Endothelial cell of umbilical vein (primary cell): ENCODE data around the gene CEP57L1. TPM values are rescaled to one million over a fixed set of nuclear protein-coding genes. Genes with fewer than 3 reads are reported as not detected.

Source experiments
- BruUV-seq: library from RNA; stranded (reverse); fragments of 400-500 nt; replicated peaks from 2 replicates; lab custom pipeline; 2021; lab: Mats Ljungman, UMichigan
- CTCF ChIA-PET: fragments of 300-600, 350-600 bp; sonication (Branson Sonifier 250); formaldehyde crosslinking; loops from one replicate; lab custom pipeline; 2021; ENCODE audit warnings: antibody characterized with exemption, inconsistent platforms; lab: Charles Lee
- POLR2A ChIA-PET: fragments of 300-600, 350-600 bp; sonication (Branson Sonifier 250); formaldehyde crosslinking; loops from one replicate; lab custom pipeline; 2021; ENCODE audit warnings: antibody characterized with exemption, inconsistent platforms; lab: Charles Lee
- DNase-seq: peaks from one replicate; pipeline ENCODE4 v3.0.0-alpha.2; 2011; ENCODE audit warnings: low read depth, low spot score
- FAIRE-seq: peaks from 2 replicates; lab custom pipeline; 2011; peaks lifted over from hg19 to GRCh38; lab: Jason Lieb, UNC
- H2AFZ ChIP-seq: 2 replicates; pipeline ENCODE4 v1.6.0; 2012; ENCODE audit warnings: low read depth, low read length, control low read depth, inconsistent platforms
- H3K27ac ChIP-seq: 2 replicates; pipeline ENCODE4 v1.5.1; 2011; ENCODE audit warnings: low read depth, mild to moderate bottlenecking, control low read depth, low read length, moderate library complexity; ENCODE audit not compliant: insufficient read depth
- H3K27me3 ChIP-seq, 2 experiments: 2 replicates each; pipeline versions ENCODE4 v1.6.0 to v1.6.1; 2011; ENCODE audit warnings: low read length in 2 of 2, mixed read lengths in 1 of 2; ENCODE audit not compliant: control insufficient read depth in 2 of 2, insufficient read depth in 2 of 2
- H3K36me3 ChIP-seq, 2 experiments: 2 replicates in 1 of 2; 3 replicates in 1 of 2; pipeline ENCODE4 v1.5.1; 2011; ENCODE audit warnings: low read length in 2 of 2, mild to moderate bottlenecking in 1 of 2, moderate library complexity in 1 of 2; ENCODE audit not compliant: control insufficient read depth in 2 of 2, insufficient read depth in 2 of 2; ENCODE audit errors: extremely low read depth in 1 of 2
- H3K4me1 ChIP-seq: 3 replicates; pipeline ENCODE4 v1.5.1; 2011; ENCODE audit warnings: mild to moderate bottlenecking, low read length; ENCODE audit not compliant: control insufficient read depth, insufficient read depth; ENCODE audit errors: extremely low read depth
- H3K4me2 ChIP-seq: 2 replicates; pipeline ENCODE4 v1.6.1; 2011; ENCODE audit warnings: low read length, control low read depth, mixed read lengths; ENCODE audit not compliant: insufficient read depth
- H3K4me3 ChIP-seq, 3 experiments: fragments of 200-600 bp in 1 of 3; sonication (generic), shearing (Covaris generic) in 1 of 3; replicated peaks in 1 of 3; 2 replicates each; pipeline ENCODE4 v1.5.1; 2011 to 2016; ENCODE audit warnings: control low read depth in 3 of 3, low read length in 3 of 3, mild to moderate bottlenecking in 2 of 3, inconsistent platforms in 1 of 3, low read depth in 1 of 3, moderate library complexity in 1 of 3; ENCODE audit not compliant: insufficient read depth in 1 of 3
- H3K79me2 ChIP-seq: 2 replicates; pipeline ENCODE4 v1.6.0; 2012; ENCODE audit warnings: low read length, inconsistent platforms; ENCODE audit not compliant: control insufficient read depth, insufficient read depth
- H3K9ac ChIP-seq: replicated peaks from 2 replicates; pipeline ENCODE3; 2011; ENCODE audit warnings: low read length, control low read depth; ENCODE audit not compliant: insufficient read depth; ENCODE audit errors: extremely low read depth
- H3K9me1 ChIP-seq: replicated peaks from 3 replicates; pipeline ENCODE4 v1.6.0; 2011; ENCODE audit warnings: mild to moderate bottlenecking, low read length; ENCODE audit not compliant: control insufficient read depth, insufficient read depth; ENCODE audit errors: extremely low read depth
- H3K9me3 ChIP-seq: replicated peaks from 2 replicates; pipeline ENCODE4 v1.5.1; 2012; ENCODE audit warnings: low read length, inconsistent platforms; ENCODE audit not compliant: control insufficient read depth, insufficient read depth
- H4K20me1 ChIP-seq: replicated peaks from 2 replicates; pipeline ENCODE3; 2011; ENCODE audit warnings: mild to moderate bottlenecking, low read length; ENCODE audit not compliant: control insufficient read depth, insufficient read depth; ENCODE audit errors: extremely low read depth
- EZH2 ChIP-seq: IDR thresholded peaks from 2 replicates; pipeline ENCODE4 v1.6.1; 2012; ENCODE audit warnings: borderline replicate concordance, low read depth, mild to moderate bottlenecking, moderate library complexity, low read length, inconsistent platforms; ENCODE audit not compliant: severe bottlenecking
- FOS ChIP-seq: IDR thresholded peaks from 2 replicates; pipeline ENCODE4 v1.6.1; 2011; ENCODE audit warnings: mild to moderate bottlenecking, low read length, moderate library complexity, borderline replicate concordance; ENCODE audit not compliant: insufficient read depth
- GATA2 ChIP-seq: IDR thresholded peaks from 2 replicates; pipeline ENCODE4 v1.7.0; 2011; ENCODE audit warnings: low read depth, mild to moderate bottlenecking, moderate library complexity, mixed read lengths, low read length; ENCODE audit not compliant: insufficient read length, insufficient read depth
- JUN ChIP-seq: IDR thresholded peaks from 2 replicates; pipeline ENCODE4 v1.6.1; 2011; ENCODE audit warnings: borderline replicate concordance, low read depth; ENCODE audit not compliant: insufficient read length, insufficient read depth
- MYC ChIP-seq: IDR thresholded peaks from one replicate; pipeline ENCODE4 v1.6.1; 2011; ENCODE audit warnings: mild to moderate bottlenecking, low read depth, low read length
- POLR2A ChIP-seq: IDR thresholded peaks from 2 replicates; pipeline ENCODE4 v1.6.1; 2012; ENCODE audit warnings: low read depth, mild to moderate bottlenecking, control low read depth, low read length
- POLR2AphosphoS5 ChIP-seq: IDR thresholded peaks from 2 replicates; pipeline ENCODE4 v1.6.1; 2012; ENCODE audit warnings: low read depth, mild to moderate bottlenecking, control low read depth, low read length, moderate library complexity; ENCODE audit not compliant: insufficient read depth
- dilution Hi-C: fragments of 300-500 bp; cut with MboI; formaldehyde crosslinking; loops from one replicate; pipeline ENCODE4 v1.15.0; 2019; ENCODE audit warnings: low sequenced_read_pairs; ENCODE audit not compliant: extremely low pct_ligation_motif_present
- intact Hi-C: fragments of 100-400 bp; cut with micrococcal nuclease; formaldehyde crosslinking; loops from one replicate; pipeline ENCODE4 v1.10.0; 2022
- polyA plus RNA-seq, 4 experiments: library from polyadenylated mRNA; depleted of rRNA in 3 of 4; stranded (reverse) in 3 of 4; unstranded in 1 of 4; fragments of >200 nt; gene quantifications; 2 replicates each; pipeline versions ENCODE4 v1.2.1 to v1.2.3, GENCODE V29; 2011 to 2012; ENCODE audit warnings: missing spikeins in 1 of 4
- total RNA-seq: library from RNA; stranded (reverse); gene quantifications from 2 replicates; pipeline ENCODE4 v1.2.3, GENCODE V29; 2021
- TF ChIP-seq, protein P1 (sequence below), 2 donors: IDR thresholded peaks; 1 replicate in 1 of 2; 2 replicates in 1 of 2; pipeline ENCODE4 v1.5.1; 2011; ENCODE audit warnings: low read length in 2 of 2, mild to moderate bottlenecking in 2 of 2, moderate library complexity in 2 of 2, control low read depth in 1 of 2, inconsistent platforms in 1 of 2, low read depth in 1 of 2; ENCODE audit not compliant: insufficient read depth in 1 of 2; ENCODE audit errors: extremely low read depth in 1 of 2
- TF ChIP-seq, protein P2 (sequence below): IDR thresholded peaks from 2 replicates; pipeline ENCODE4 v1.6.1; 2011; ENCODE audit not compliant: insufficient read depth, insufficient read length

Gene CEP57L1
- total and polyA plus RNA-seq, 2 donors (not counting 3 experiments of a cell fraction or from before 2014, with no cell fraction given), result 7.8 to 20.9 TPM

DNA sequence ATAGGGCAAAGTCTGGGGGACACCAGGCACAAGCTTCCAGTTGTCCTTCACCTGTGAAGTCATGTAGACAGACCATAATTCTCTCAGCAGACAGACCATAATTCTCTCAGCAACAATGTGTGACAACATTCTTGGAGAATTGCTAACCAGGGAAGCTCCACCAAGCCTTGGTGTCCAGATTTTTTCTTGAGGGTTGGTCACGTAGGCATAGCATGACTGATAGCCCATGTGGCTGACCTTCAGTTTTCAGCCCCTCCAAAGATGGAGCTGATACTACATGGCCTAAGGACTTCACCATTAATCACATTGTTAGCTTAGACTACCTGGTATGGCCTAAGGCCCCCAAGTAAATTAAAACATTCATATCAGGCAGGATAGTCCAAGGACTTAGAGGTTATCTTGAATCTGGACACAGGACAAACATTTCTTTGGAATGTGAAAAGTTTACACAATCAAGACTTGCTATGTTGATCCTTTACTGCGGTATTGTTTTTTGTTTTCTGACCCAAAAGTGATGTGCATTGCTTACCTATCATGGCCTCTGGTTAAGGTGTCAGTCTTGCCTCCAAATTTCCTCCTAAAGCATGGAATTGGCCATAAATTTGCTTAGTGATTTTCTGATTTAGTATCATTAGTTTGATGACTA lies 76.9 kb downstream of the CEP57L1 start:
- no peaks in the 10 kb centered on the region for H3K36me3 ChIP-seq
- H4K20me1 ChIP-seq, result no peaks in the 10 kb centered on the region
- H3K4me1 ChIP-seq, result no peaks in the 10 kb centered on the region
- no peaks in the 10 kb centered on the region for H3K27me3 ChIP-seq
- ChIA-PET CTCF (interaction anchor here (1.7 kb wide), 1 partner anchor 16 kb away, joined by 5 read pairs; no protein-coding TSS in a partner anchor), POLR2A (no interaction called here)
- no peak overlapping the region for H3K27ac ChIP-seq
- DNase-seq (no peak), FAIRE-seq (no peak)
- no peak overlapping the region for H2AFZ ChIP-seq
- BruUV-seq, result no TSS peak
- H3K4me2 ChIP-seq, result no peak overlapping the region
- no peak for TF ChIP-seq GATA2
- TF ChIP-seq MYC, result no peak
- TF ChIP-seq, protein P1, sequence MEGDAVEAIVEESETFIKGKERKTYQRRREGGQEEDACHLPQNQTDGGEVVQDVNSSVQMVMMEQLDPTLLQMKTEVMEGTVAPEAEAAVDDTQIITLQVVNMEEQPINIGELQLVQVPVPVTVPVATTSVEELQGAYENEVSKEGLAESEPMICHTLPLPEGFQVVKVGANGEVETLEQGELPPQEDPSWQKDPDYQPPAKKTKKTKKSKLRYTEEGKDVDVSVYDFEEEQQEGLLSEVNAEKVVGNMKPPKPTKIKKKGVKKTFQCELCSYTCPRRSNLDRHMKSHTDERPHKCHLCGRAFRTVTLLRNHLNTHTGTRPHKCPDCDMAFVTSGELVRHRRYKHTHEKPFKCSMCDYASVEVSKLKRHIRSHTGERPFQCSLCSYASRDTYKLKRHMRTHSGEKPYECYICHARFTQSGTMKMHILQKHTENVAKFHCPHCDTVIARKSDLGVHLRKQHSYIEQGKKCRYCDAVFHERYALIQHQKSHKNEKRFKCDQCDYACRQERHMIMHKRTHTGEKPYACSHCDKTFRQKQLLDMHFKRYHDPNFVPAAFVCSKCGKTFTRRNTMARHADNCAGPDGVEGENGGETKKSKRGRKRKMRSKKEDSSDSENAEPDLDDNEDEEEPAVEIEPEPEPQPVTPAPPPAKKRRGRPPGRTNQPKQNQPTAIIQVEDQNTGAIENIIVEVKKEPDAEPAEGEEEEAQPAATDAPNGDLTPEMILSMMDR (IDR thresholded peaks at IDR 0.05; ENCODE audit: extremely low read depth in 1 of 2, insufficient read depth in 1 of 2, low read depth in 1 of 2, low read length in 2 of 2), result no peak
- no peak for TF ChIP-seq FOS
- TF ChIP-seq POLR2AphosphoS5, result no peak
- TF ChIP-seq, protein P2, sequence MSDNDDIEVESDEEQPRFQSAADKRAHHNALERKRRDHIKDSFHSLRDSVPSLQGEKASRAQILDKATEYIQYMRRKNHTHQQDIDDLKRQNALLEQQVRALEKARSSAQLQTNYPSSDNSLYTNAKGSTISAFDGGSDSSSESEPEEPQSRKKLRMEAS, result no peak
- TF ChIP-seq POLR2A, result no peak
- no peak for TF ChIP-seq JUN
- TF ChIP-seq EZH2, result no peak
- H3K9ac ChIP-seq, result no peak overlapping the region
- H3K9me3 ChIP-seq, result no peaks in the 10 kb centered on the region
- no peaks in the 10 kb centered on the region for H3K9me1 ChIP-seq
- no peaks in the 10 kb centered on the region for H3K79me2 ChIP-seq
- H3K4me3 ChIP-seq, result no peak overlapping the region
- intact Hi-C loops (no loop called here), dilution Hi-C loops (no loop called here)
